Endothelial cell of umbilical vein (primary cell): Measurements from ENCODE around the gene RUNDC3A. TPM values are rescaled to one million over a fixed set of nuclear protein-coding genes. Genes with fewer than 3 reads are reported as not detected.

Experiments
- Bru-seq: library from RNA; stranded (reverse); fragments of 400-500 nt; gene quantifications from one replicate; lab custom pipeline; 2021; lab: Mats Ljungman, UMichigan
- BruChase-seq, 2 experiments: library from RNA; stranded (reverse); fragments of 400-500 nt; gene quantifications; one replicate each; lab custom pipeline; 2021; lab: Mats Ljungman, UMichigan
- BruUV-seq: library from RNA; stranded (reverse); fragments of 400-500 nt; replicated peaks from 2 replicates; lab custom pipeline; 2021; lab: Mats Ljungman, UMichigan
- CTCF ChIA-PET: fragments of 300-600, 350-600 bp; sonication (Branson Sonifier 250); formaldehyde crosslinking; loops from one replicate; lab custom pipeline; 2021; ENCODE audit warnings: antibody characterized with exemption, inconsistent platforms; lab: Charles Lee
- POLR2A ChIA-PET: fragments of 300-600, 350-600 bp; sonication (Branson Sonifier 250); formaldehyde crosslinking; loops from one replicate; lab custom pipeline; 2021; ENCODE audit warnings: antibody characterized with exemption, inconsistent platforms; lab: Charles Lee
- DNase-seq: peaks from one replicate; pipeline ENCODE4 v3.0.0-alpha.2; 2011; ENCODE audit warnings: low read depth, low spot score
- FAIRE-seq: peaks from 2 replicates; lab custom pipeline; 2011; peaks lifted over from hg19 to GRCh38; lab: Jason Lieb, UNC
- H2AFZ ChIP-seq: 2 replicates; pipeline ENCODE4 v1.6.0; 2012; ENCODE audit warnings: low read depth, low read length, control low read depth, inconsistent platforms
- H3K27ac ChIP-seq: 2 replicates; pipeline ENCODE4 v1.5.1; 2011; ENCODE audit warnings: low read depth, mild to moderate bottlenecking, control low read depth, low read length, moderate library complexity; ENCODE audit not compliant: insufficient read depth
- H3K27me3 ChIP-seq, 2 experiments: 2 replicates each; pipeline versions ENCODE4 v1.6.0 to v1.6.1; 2011; ENCODE audit warnings: low read length in 2 of 2, mixed read lengths in 1 of 2; ENCODE audit not compliant: control insufficient read depth in 2 of 2, insufficient read depth in 2 of 2
- H3K36me3 ChIP-seq, 2 experiments: 2 replicates in 1 of 2; 3 replicates in 1 of 2; pipeline ENCODE4 v1.5.1; 2011; ENCODE audit warnings: low read length in 2 of 2, mild to moderate bottlenecking in 1 of 2, moderate library complexity in 1 of 2; ENCODE audit not compliant: control insufficient read depth in 2 of 2, insufficient read depth in 2 of 2; ENCODE audit errors: extremely low read depth in 1 of 2
- H3K4me1 ChIP-seq: 3 replicates; pipeline ENCODE4 v1.5.1; 2011; ENCODE audit warnings: mild to moderate bottlenecking, low read length; ENCODE audit not compliant: control insufficient read depth, insufficient read depth; ENCODE audit errors: extremely low read depth
- H3K4me2 ChIP-seq: 2 replicates; pipeline ENCODE4 v1.6.1; 2011; ENCODE audit warnings: low read length, control low read depth, mixed read lengths; ENCODE audit not compliant: insufficient read depth
- H3K4me3 ChIP-seq, 3 experiments: fragments of 200-600 bp in 1 of 3; sonication (generic), shearing (Covaris generic) in 1 of 3; replicated peaks in 1 of 3; 2 replicates each; pipeline ENCODE4 v1.5.1; 2011 to 2016; ENCODE audit warnings: control low read depth in 3 of 3, low read length in 3 of 3, mild to moderate bottlenecking in 2 of 3, inconsistent platforms in 1 of 3, low read depth in 1 of 3, moderate library complexity in 1 of 3; ENCODE audit not compliant: insufficient read depth in 1 of 3
- H3K79me2 ChIP-seq: 2 replicates; pipeline ENCODE4 v1.6.0; 2012; ENCODE audit warnings: low read length, inconsistent platforms; ENCODE audit not compliant: control insufficient read depth, insufficient read depth
- H3K9ac ChIP-seq: replicated peaks from 2 replicates; pipeline ENCODE3; 2011; ENCODE audit warnings: low read length, control low read depth; ENCODE audit not compliant: insufficient read depth; ENCODE audit errors: extremely low read depth
- H3K9me1 ChIP-seq: replicated peaks from 3 replicates; pipeline ENCODE4 v1.6.0; 2011; ENCODE audit warnings: mild to moderate bottlenecking, low read length; ENCODE audit not compliant: control insufficient read depth, insufficient read depth; ENCODE audit errors: extremely low read depth
- H3K9me3 ChIP-seq: replicated peaks from 2 replicates; pipeline ENCODE4 v1.5.1; 2012; ENCODE audit warnings: low read length, inconsistent platforms; ENCODE audit not compliant: control insufficient read depth, insufficient read depth
- H4K20me1 ChIP-seq: replicated peaks from 2 replicates; pipeline ENCODE3; 2011; ENCODE audit warnings: mild to moderate bottlenecking, low read length; ENCODE audit not compliant: control insufficient read depth, insufficient read depth; ENCODE audit errors: extremely low read depth
- EZH2 ChIP-seq: IDR thresholded peaks from 2 replicates; pipeline ENCODE4 v1.6.1; 2012; ENCODE audit warnings: borderline replicate concordance, low read depth, mild to moderate bottlenecking, moderate library complexity, low read length, inconsistent platforms; ENCODE audit not compliant: severe bottlenecking
- GATA2 ChIP-seq: IDR thresholded peaks from 2 replicates; pipeline ENCODE4 v1.7.0; 2011; ENCODE audit warnings: low read depth, mild to moderate bottlenecking, moderate library complexity, mixed read lengths, low read length; ENCODE audit not compliant: insufficient read length, insufficient read depth
- MYC ChIP-seq: IDR thresholded peaks from one replicate; pipeline ENCODE4 v1.6.1; 2011; ENCODE audit warnings: mild to moderate bottlenecking, low read depth, low read length
- POLR2A ChIP-seq: IDR thresholded peaks from 2 replicates; pipeline ENCODE4 v1.6.1; 2012; ENCODE audit warnings: low read depth, mild to moderate bottlenecking, control low read depth, low read length
- dilution Hi-C: fragments of 300-500 bp; cut with MboI; formaldehyde crosslinking; loops from one replicate; pipeline ENCODE4 v1.15.0; 2019; ENCODE audit warnings: low sequenced_read_pairs; ENCODE audit not compliant: extremely low pct_ligation_motif_present
- intact Hi-C: fragments of 100-400 bp; cut with micrococcal nuclease; formaldehyde crosslinking; loops from one replicate; pipeline ENCODE4 v1.10.0; 2022
- long read RNA-seq: library from polyadenylated mRNA; stranded (forward); transcript quantifications from one replicate; pipeline ENCODE4 v2.0.0, GENCODE V29; 2021
- polyA minus RNA-seq, 3 experiments: library from RNA; depleted of rRNA, polyadenylated mRNA; stranded (reverse); fragments of >200 nt; gene quantifications; 1 replicate in 1 of 3; 2 replicates in 2 of 3; pipeline ENCODE4 v1.2.3, GENCODE V29; 2011
- polyA plus RNA-seq, 4 experiments: library from polyadenylated mRNA; depleted of rRNA in 3 of 4; stranded (reverse) in 3 of 4; unstranded in 1 of 4; fragments of >200 nt; gene quantifications; 2 replicates each; pipeline versions ENCODE4 v1.2.1 to v1.2.3, GENCODE V29; 2011 to 2012; ENCODE audit warnings: missing spikeins in 1 of 4
- total RNA-seq: library from RNA; stranded (reverse); gene quantifications from 2 replicates; pipeline ENCODE4 v1.2.3, GENCODE V29; 2021
- TF ChIP-seq, protein P1 (sequence below): IDR thresholded peaks from 2 replicates; pipeline ENCODE4 v1.6.1; 2011; ENCODE audit not compliant: insufficient read depth, insufficient read length

Gene RUNDC3A
- total RNA-seq (not detected in 2 replicates), polyA plus RNA-seq (0.12 and 0.13 TPM in 2 replicates), polyA minus RNA-seq (0.04 TPM in 1 of 2 replicates, not detected in the other), Bru-seq, nascent RNA (not detected), BruChase-seq, experiment 1, labeled RNA remaining after a 6-hour chase (not detected), BruChase-seq, experiment 2, labeled RNA remaining after a 2-hour chase (percentile 8 among the genes with signal in this experiment)
- 0.08 TPM in 1 of 2 replicates, not detected in the other for polyA plus RNA-seq (2011; cell fraction: cytosol; rRNA removed)
- 0.11 and 0.53 TPM in 2 replicates for polyA plus RNA-seq (2011; cell fraction: nucleus; rRNA removed)
- polyA plus RNA-seq (2012), result 0.35 and 0.63 TPM in 2 replicates
- polyA minus RNA-seq (2011; cell fraction: cytosol; rRNA and poly(A)+ RNA removed), result not detected
- polyA minus RNA-seq (2011; cell fraction: nucleus; rRNA and poly(A)+ RNA removed), result not detected in 2 replicates
- long read RNA-seq, result 0 reads

DNA sequence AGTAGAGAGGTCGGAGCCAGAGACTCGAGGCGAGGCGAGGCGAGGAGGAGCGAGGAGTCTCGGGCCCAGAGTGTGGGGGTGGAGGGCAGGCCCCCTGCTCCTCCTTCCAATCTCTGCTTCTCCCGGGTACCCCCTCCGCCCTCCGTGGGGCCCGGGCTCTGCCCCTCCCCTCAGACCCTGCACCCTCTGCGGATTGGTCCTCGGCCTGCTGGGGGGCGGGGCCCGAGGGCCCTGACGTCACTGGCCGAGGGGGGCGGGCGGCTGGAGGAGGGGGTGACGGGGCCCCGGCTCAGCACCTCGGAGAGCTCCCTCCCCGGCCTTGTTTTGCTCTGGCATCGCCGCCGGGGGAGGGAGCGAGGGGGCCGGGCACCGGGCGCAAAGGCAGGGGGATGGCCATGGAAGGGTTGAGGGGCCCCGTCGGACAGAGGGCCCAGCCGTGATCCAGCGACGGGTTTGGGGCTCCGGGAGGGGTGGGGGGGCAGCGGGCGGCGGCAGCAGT, at the start of gene RUNDC3A:
Gene RUNDC3A (plus strand): TSS at position 282 of the 499 bp plus-strand sequence. CDS start 232 bp downstream, outside the sequence.
- Histone ChIP-seq H3K79me2 (no peaks in the 10 kb centered on the region), H2AFZ (no peak within 1 kb of the TSS), H3K27ac (no peak within 1 kb of the TSS), H3K27me3 (peaks cover 16 to 20% of the 10 kb centered on the region in 2 experiments), H3K4me3 (peak within 1 kb of the TSS in 1 of 3 experiments; percentile 9), H3K36me3 (no peaks in the 10 kb centered on the region), H3K4me2 (peak within 1 kb of the TSS; percentile 18), H3K4me1 (no peaks in the 10 kb centered on the region), H3K9ac (no peak within 1 kb of the TSS), H3K9me1 (no peaks in the 10 kb centered on the region), H3K9me3 (no peaks in the 10 kb centered on the region), H4K20me1 (no peaks in the 10 kb centered on the region)
- POLR2A ChIA-PET, result interaction anchor here (0.7 kb wide), 1 partner anchor 16 kb away, joined by 6 read pairs; no protein-coding TSS in a partner anchor
- DNase-seq (peak; percentile 74), FAIRE-seq (peak; percentile 75)
- intact Hi-C loops, result loop anchor here (5.0 kb wide), 1 partner anchor 86 kb away; no protein-coding TSS in a partner anchor
- CTCF ChIA-PET, result interaction anchor here (0.6 to 1.2 kb wide), 13 partner anchors 9 to 105 kb away, joined by 3 to 8 read pairs (median 3); partner anchors contain the start of gene UBTF
- dilution Hi-C loops, result no loop called here
- peak; percentile 17 for TF ChIP-seq EZH2
- TF ChIP-seq, protein P1, sequence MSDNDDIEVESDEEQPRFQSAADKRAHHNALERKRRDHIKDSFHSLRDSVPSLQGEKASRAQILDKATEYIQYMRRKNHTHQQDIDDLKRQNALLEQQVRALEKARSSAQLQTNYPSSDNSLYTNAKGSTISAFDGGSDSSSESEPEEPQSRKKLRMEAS, result no peak
- no peak for TF ChIP-seq GATA2
- TF ChIP-seq MYC, result no peak
- TF ChIP-seq POLR2A, result no peak
- BruUV-seq, result no TSS peak
